ENCODE measurements around the gene SLC28A3.
"Not testable (repeated sequence)": the region's sequence is repeated elsewhere in the genome, so short reads cannot be mapped to it uniquely, and the experiment has no call there.

Gene SLC28A3, protein sequence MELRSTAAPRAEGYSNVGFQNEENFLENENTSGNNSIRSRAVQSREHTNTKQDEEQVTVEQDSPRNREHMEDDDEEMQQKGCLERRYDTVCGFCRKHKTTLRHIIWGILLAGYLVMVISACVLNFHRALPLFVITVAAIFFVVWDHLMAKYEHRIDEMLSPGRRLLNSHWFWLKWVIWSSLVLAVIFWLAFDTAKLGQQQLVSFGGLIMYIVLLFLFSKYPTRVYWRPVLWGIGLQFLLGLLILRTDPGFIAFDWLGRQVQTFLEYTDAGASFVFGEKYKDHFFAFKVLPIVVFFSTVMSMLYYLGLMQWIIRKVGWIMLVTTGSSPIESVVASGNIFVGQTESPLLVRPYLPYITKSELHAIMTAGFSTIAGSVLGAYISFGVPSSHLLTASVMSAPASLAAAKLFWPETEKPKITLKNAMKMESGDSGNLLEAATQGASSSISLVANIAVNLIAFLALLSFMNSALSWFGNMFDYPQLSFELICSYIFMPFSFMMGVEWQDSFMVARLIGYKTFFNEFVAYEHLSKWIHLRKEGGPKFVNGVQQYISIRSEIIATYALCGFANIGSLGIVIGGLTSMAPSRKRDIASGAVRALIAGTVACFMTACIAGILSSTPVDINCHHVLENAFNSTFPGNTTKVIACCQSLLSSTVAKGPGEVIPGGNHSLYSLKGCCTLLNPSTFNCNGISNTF

GRCh38 chr9:84340535-84340934 is at the start of gene SLC28A3:
Gene SLC28A3, minus strand, starts transcription at chr9:84340758. Its CDS starts 125 bp downstream, at chr9:84340633.
- DNase-seq: no peak

DNA sequence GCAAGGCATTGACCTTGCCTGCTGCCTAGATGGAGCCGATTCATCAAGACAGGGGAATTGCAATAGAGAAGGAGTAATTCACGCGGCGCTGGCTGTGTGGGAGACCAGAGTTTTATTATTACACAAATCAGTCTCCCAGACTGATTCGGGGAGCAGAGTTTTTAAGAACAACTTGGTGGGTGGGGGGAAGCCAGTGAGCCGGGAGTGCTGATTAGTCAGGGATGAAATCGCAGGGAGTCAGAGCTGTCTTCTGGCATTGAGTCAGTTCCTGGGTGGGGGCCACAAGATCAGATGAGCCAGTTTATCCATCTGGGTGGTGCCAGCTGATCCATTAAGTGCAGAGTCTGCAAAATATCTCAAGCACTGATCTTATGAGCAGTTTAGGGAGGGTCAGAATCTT is 49.7 kb upstream of the SLC28A3 start:
- DNase-seq: not testable (repeated sequence)

DNA sequence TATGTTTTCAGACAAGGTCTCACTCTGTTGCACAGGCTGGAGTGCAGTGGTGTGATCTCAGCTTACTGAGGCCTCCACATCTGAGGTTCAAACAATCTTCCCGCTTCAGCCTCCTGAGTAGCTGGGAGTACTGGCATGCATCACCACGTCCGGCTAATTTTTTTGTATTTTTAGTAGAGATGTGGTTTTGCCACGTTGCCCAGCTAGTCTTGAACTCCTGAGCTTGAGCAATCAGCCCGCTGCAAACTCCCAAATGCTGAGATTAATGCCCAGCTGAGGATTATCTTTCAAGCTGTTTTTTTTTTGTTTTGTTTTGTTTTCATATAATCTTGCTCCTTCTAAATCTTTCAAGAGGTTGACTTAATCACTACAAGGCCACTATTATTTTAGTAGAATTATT is 47.3 kb upstream of the SLC28A3 start:
- DNase-seq: no peak

GRCh38 chr9:84386753-84387152 is 46.2 kb upstream of the SLC28A3 start:
- no peak for DNase-seq

- no peak for DNase-seq
Observed at GRCh38 chr9:84385386-84386040, 45.0 kb upstream of the SLC28A3 start.

DNA sequence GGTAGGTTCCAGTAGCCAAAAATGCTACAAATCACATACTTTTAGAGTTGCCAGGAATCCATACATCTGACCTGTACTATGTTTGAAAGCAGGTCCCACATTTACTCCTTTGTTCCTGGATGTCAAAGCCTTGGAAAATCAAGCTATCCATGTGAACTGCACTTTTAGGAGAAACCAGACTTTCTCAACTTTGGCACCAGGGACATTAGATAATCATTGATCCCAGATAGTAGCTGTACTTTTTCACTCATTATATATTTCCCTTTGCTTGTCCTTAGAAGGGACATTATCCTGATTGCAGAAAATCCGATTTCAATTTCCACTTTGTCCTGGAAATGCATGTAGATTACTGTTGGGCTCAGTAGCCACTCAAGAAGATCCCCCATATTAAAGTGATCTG is 44.1 kb upstream of the SLC28A3 start:
- DNase-seq: no peak

DNA sequence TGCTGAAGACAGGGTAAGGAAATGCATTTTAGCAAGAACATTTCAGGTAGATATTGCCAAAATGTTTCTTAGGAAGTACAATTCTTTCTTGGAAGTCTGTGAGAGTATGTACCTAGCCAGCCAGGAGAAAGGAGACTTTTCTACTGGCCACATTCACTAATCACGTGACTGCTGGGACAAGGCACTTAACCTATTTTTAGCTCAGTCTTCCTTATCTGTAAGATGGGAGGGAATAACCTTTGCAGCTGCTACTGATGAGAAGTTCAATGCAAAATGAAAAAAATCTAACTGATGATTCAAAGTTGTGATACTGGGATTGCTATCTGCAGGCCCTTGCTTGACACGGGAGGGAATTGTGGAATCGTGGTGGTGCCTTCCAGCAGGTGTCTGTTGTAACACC is 42.6 kb upstream of the SLC28A3 start:
- no peak for DNase-seq

DNA sequence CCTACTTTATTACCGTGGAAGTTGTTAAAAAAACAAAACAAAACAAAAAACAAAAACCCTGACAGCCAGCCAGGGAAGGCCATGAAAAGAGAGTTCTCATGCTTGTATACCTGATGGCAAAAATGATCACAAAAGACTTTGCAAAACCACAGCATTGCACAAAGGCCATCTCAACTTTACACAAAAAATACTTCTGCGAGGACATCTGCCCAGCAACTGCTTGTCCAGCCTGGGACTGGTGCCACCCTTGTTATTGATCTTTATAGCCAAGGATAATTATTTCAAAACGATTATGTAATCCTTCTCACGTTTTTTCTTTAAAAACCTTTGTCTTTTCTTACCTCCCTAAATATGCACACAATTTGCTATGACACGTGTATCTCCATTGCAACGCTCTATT is 42.2 kb upstream of the SLC28A3 start:
- no peak for DNase-seq

- no peak for DNase-seq
Observed at GRCh38 chr9:84381508-84381907, 41.0 kb upstream of the SLC28A3 start.

DNA sequence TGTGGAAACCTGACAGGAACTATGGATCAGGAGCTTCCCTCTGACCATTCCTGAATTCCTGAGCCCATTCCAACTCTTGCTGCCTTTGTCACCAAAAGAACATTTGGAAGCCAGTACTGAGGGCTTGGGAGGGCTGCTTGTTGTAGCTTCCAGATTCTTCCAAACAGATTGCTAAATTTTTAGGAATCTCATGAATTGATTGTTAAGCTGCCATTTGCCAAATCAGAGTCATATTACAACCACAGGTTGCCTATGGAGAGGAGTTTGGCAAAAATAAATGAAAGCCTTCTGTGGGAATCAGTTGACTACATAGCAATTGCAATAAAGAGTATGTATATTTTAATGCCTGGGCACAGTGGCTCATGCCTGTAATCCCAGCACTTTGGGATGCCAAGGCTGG is 39.2 kb upstream of the SLC28A3 start:
- no peak for DNase-seq

DNA sequence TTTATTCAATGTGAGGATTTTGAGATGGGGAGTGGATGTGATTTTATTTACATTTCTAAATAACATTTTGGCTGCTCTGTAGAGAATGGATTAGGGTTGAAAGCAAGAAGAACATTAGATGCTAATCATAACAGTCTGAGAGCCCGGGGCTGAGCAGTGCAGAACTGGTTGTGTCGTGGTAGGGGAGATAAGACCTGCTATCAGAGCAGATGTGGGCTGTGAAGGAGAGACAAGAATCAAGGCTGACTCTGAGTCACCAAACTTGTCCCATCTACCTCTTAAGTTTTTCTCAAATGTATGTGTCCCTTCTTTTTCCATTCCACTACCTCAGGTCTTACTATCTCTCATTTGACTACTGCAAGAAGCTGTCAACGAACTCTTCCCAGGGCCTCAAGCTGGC is 35.4 kb upstream of the SLC28A3 start:
- no peak for DNase-seq

- no peak for DNase-seq
Observed at GRCh38 chr9:84374516-84374915, 34.0 kb upstream of the SLC28A3 start.

GRCh38 chr9:84374013-84374412 is 33.5 kb upstream of the SLC28A3 start:
- DNase-seq: no peak

DNA sequence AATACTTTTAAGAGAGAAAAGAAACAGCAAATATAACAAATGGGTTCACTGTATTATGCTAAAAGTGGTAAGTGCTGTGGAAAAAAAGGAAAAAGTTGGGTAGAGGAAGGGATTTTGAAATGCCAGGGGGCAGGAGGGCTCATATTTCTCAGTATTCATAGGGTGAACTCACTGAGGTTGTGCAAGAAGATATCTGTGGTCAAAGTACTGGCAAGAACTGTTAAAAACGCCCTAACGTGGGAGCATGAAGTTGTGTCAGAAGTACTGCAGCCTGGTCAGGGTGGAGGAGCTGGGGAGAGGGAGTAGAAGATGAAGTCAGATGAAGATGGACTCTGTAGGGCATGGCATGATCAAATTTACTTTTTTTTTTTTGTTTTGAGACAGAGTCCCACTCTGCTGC is 31.2 kb upstream of the SLC28A3 start:
- DNase-seq: no peak

GRCh38 chr9:84368601-84369000 is 28.0 kb upstream of the SLC28A3 start:
- DNase-seq: no peak

DNA sequence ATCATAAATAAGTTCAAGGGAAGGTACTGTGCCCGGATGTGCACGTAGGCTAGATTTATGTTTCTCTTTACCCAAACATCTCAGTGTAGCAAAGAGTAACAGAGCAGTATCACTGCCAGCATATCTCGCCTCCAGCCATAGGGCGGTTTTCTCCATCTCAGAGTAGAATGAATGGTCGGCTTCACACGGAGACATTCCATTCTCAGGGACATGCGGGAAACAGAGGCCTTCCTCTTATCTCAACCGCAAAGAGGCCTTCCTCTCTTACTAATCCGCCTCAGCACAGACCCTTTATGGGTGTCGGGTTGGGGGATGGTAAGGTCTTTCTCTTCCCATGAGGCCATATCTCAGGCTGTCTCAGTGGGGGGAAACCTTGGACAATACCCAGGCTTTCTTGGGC is 27.2 kb upstream of the SLC28A3 start:
- not testable (repeated sequence) for DNase-seq

- no peak for DNase-seq
Observed at GRCh38 chr9:84366683-84367082, 26.1 kb upstream of the SLC28A3 start.

- not testable (repeated sequence) for DNase-seq
Observed at GRCh38 chr9:84364894-84365490, 24.4 kb upstream of the SLC28A3 start.

GRCh38 chr9:84361645-84362044 is 21.1 kb upstream of the SLC28A3 start:
- DNase-seq: no peak

DNA sequence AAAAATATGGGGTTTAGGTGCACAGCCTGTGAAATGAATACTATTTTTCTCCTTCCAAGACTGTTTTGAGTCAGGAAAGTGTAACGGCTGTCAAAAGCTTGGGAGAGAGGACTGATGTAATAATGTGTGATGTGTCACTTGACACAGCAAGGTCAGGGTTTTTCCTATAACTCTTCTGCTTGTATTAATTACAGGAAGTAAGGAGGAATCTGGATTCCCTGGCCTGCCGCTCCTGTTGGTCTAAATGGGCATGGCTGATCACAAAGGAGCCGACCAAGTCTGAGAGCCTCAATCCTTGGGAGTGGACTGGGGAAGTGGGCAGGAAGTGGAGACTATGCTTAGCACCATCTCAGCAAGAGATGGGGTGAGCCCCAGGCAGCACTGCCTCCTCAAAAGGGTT is 16.7 kb upstream of the SLC28A3 start:
- no peak for DNase-seq

DNA sequence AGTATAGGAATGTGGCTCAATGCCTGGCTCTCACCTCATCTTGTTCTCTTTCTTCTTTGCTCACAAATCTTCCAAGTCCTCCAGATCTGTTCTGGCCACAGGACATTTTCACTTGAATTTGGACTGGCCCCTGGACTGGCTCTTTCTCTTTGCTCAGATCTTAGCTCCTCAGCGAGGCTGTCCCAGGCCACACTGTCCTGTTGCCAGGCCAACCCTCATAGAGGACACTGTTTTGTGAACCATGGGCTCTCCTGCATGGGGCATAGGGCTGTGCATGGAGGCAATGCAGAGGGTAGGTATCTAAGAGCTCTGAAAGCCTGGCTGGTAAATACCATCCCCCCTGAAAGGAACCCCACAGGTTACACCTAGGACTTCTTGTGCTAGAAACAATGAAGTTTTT is 13.5 kb upstream of the SLC28A3 start:
- no peak for DNase-seq

- DNase-seq: no peak
Observed at GRCh38 chr9:84349671-84350070, 9.1 kb upstream of the SLC28A3 start.

- DNase-seq: no peak
Observed at GRCh38 chr9:84343111-84343521, 2.6 kb upstream of the SLC28A3 start.

DNA sequence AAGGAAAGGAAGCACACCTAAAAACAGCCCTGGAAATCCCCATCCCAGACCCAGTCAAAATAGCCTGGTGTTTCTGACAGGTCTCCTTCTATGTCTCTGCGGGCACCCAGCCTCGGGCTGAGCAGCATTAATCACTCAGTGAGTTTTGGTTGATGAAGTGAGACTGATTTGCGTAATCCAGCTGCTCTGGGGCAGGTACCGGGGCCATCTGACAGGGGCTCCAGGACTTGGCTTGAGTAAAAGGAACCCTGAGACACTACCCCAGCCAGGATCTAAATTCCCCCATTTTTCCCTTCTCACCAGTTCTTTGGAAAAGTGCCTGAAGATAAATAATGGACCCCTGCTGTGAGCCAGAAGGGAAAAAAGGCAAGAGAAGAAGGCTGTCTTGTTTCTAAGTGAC is 596 bp downstream of the SLC28A3 start:
- no peak for DNase-seq

Measured in activated T-cell treated with anti-CD3 and anti-CD28 coated beads for 4 hours (primary cell).